GM12878 (cell line): Measurements from ENCODE around the gene TMOD3. TPM values are rescaled to one million over a fixed set of nuclear protein-coding genes. Genes with fewer than 3 reads are reported as not detected.

Source experiments
- ATAC-seq: fragments of 200-7000 bp; cut with Tn5 transposase; 3 replicates; pipeline ENCODE4 v1.9.1; 2020; ENCODE audit warnings: mild to moderate bottlenecking, moderate library complexity
- BruUV-seq: library from RNA; stranded (reverse); fragments of 400-500 nt; replicated peaks from 2 replicates; lab custom pipeline; 2021; lab: Mats Ljungman, UMichigan
- CTCF ChIA-PET: fragments of 300-600 bp; sonication (Branson Sonifier 250); formaldehyde crosslinking; extraction: SDS; loops from one replicate; lab custom pipeline; 2021; ENCODE audit warnings: inconsistent platforms; lab: Yijun Ruan, JAX
- POLR2A ChIA-PET: fragments of 350-600 bp; formaldehyde crosslinking; extraction: SDS; loops from one replicate; lab custom pipeline; 2021; ENCODE audit warnings: inconsistent platforms; lab: Charles Lee
- RAD21 ChIA-PET: fragments of 300-600 bp; sonication (Branson Sonifier 250); formaldehyde crosslinking; loops from one replicate; lab custom pipeline; 2023; ENCODE audit warnings: antibody characterized with exemption; ENCODE audit not compliant: unreplicated experiment; lab: Charles Lee
- SMC1A ChIA-PET: fragments of 300-600 bp; sonication (Branson Sonifier 250); formaldehyde crosslinking; loops from one replicate; lab custom pipeline; 2023; ENCODE audit not compliant: unreplicated experiment, uncharacterized antibody; lab: Charles Lee
- DNase-seq: peaks from one replicate; pipeline ENCODE4 v3.0.0-alpha.2; 2011; ENCODE audit warnings: low read depth, low spot score
- FAIRE-seq: peaks from 3 replicates; lab custom pipeline; 2011; peaks lifted over from hg19 to GRCh38; lab: Jason Lieb, UNC
- H2AFZ ChIP-seq: 2 replicates; pipeline ENCODE4 v1.6.0; 2011; ENCODE audit warnings: low read depth, low read length, control low read depth; ENCODE audit not compliant: control insufficient read depth
- H3K27ac ChIP-seq: 2 replicates; pipeline ENCODE4 v1.5.1; 2011; ENCODE audit warnings: control low read depth; ENCODE audit not compliant: control insufficient read depth, insufficient read depth
- H3K27me3 ChIP-seq, 2 experiments: replicated peaks in 1 of 2; 2 replicates each; pipeline versions ENCODE4 v1.6.0 to v1.6.1; 2011; ENCODE audit warnings: low read length in 1 of 2; ENCODE audit not compliant: control insufficient read depth in 2 of 2, insufficient read depth in 2 of 2
- H3K36me3 ChIP-seq, 2 experiments: 2 replicates each; pipeline ENCODE4 v1.5.1; 2011; ENCODE audit warnings: low read length in 1 of 2; ENCODE audit not compliant: control insufficient read depth in 2 of 2, insufficient read depth in 2 of 2
- H3K4me1 ChIP-seq: 2 replicates; pipeline ENCODE4 v1.6.1; 2011; ENCODE audit warnings: mild to moderate bottlenecking, low read length, moderate library complexity, mixed read lengths; ENCODE audit not compliant: control insufficient read depth, insufficient read depth
- H3K4me2 ChIP-seq: 2 replicates; pipeline ENCODE4 v1.6.0; 2011; ENCODE audit warnings: control low read depth; ENCODE audit not compliant: control insufficient read depth, insufficient read depth
- H3K4me3 ChIP-seq: fragments of 200-600 bp; sonication (generic); 2 replicates; pipeline ENCODE4 v1.5.1; 2016
- H3K79me2 ChIP-seq: 2 replicates; pipeline ENCODE4 v1.6.0; 2011; ENCODE audit warnings: low read length; ENCODE audit not compliant: control insufficient read depth, insufficient read depth
- H3K9ac ChIP-seq: 2 replicates; pipeline ENCODE4 v1.8.0; 2011; ENCODE audit warnings: low read length, control low read depth, mixed read lengths; ENCODE audit not compliant: control insufficient read depth, insufficient read depth
- H3K9me3 ChIP-seq: replicated peaks from 3 replicates; pipeline ENCODE4 v1.5.1; 2011; ENCODE audit warnings: mild to moderate bottlenecking, low read length; ENCODE audit not compliant: control insufficient read depth, insufficient read depth
- H4K20me1 ChIP-seq: 2 replicates; pipeline ENCODE4 v1.6.0; 2011; ENCODE audit not compliant: control insufficient read depth, insufficient read depth
- CHD4 ChIP-seq: fragments of 200-600 bp; sonication (generic); IDR thresholded peaks from 2 replicates; pipeline ENCODE4 v1.6.1; 2016; ENCODE audit warnings: mild to moderate bottlenecking
- FOS ChIP-seq: IDR thresholded peaks from 3 replicates; pipeline ENCODE4 v1.6.1; 2011; ENCODE audit warnings: borderline replicate concordance; ENCODE audit not compliant: insufficient read length; ENCODE audit errors: extremely low read depth
- JUND ChIP-seq: IDR thresholded peaks from 2 replicates; pipeline ENCODE4 v1.6.1; 2012; ENCODE audit warnings: low read depth, mild to moderate bottlenecking, low read length, improper control_type of control experiment, moderate library complexity
- MEF2A ChIP-seq: IDR thresholded peaks from 2 replicates; pipeline ENCODE4 v1.6.1; 2011; ENCODE audit warnings: low read depth, mild to moderate bottlenecking, low read length, moderate library complexity; ENCODE audit not compliant: insufficient read depth
- MEF2B ChIP-seq: fragments of 450-650 bp; IDR thresholded peaks from 2 replicates; pipeline ENCODE4 v1.6.1; 2018; ENCODE audit warnings: mild to moderate bottlenecking, moderate library complexity; ENCODE audit not compliant: partially characterized antibody, poor library complexity, severe bottlenecking
- NR2C2 ChIP-seq: IDR thresholded peaks from 2 replicates; pipeline ENCODE4 v1.6.1; 2011; ENCODE audit warnings: borderline replicate concordance, low read depth; ENCODE audit not compliant: control insufficient read depth, insufficient read length
- RCOR1 ChIP-seq: conservative IDR thresholded peaks from 2 replicates; pipeline ENCODE4 v1.6.1; 2012; ENCODE audit warnings: low read depth, low read length, improper control_type of control experiment
- RELA ChIP-seq: fragments of 450-650 bp; IDR thresholded peaks from 2 replicates; pipeline ENCODE4 v1.8.0; 2014; ENCODE audit warnings: borderline replicate concordance; ENCODE audit not compliant: partially characterized antibody
- SUZ12 ChIP-seq: fragments of 200-600 bp; sonication (generic); IDR thresholded peaks from one replicate; pipeline ENCODE4 v1.6.1; 2018; ENCODE audit warnings: antibody characterized with exemption, mild to moderate bottlenecking; ENCODE audit not compliant: unreplicated experiment
- ZNF207 ChIP-seq: fragments of 450-650 bp; IDR thresholded peaks from 2 replicates; pipeline ENCODE4 v1.6.1; 2014; ENCODE audit warnings: antibody characterized with exemption, mild to moderate bottlenecking, borderline replicate concordance
- WGBS: methylation state at CpG from one replicate; pipeline ENCODE4 v1.1.6; 2016; ENCODE audit warnings: low lambda C conversion rate; ENCODE audit not compliant: insufficient replicate concordance, insufficient coverage; ENCODE audit errors: missing lambda C conversion rate; 5-methylcytosine and 5-hydroxymethylcytosine counted together
- in situ Hi-C: fragments of 300-500 bp; cut with MboI; formaldehyde crosslinking; loops from 9 replicates; pipeline ENCODE4 v1.14.3; 2018; ENCODE audit warnings: mixed read lengths
- intact Hi-C: fragments of 100-400 bp; cut with micrococcal nuclease; formaldehyde crosslinking; loops from one replicate; pipeline ENCODE4 v1.14.2; 2022; ENCODE audit not compliant: unreplicated experiment
- polyA plus RNA-seq, 11 experiments: library from polyadenylated mRNA; depleted of rRNA in 4 of 11; unstranded in 6 of 11; stranded (reverse) in 5 of 11; fragments of >200 nt; fragmentation: Nextera tagmentation in 4 of 11; fragmentation: Illumina TruSeq in 1 of 11; extraction: Ambion mirVana in 4 of 11; extraction: Trizol in 1 of 11; gene quantifications; 1 replicate in 1 of 11; 2 replicates in 10 of 11; pipeline versions ENCODE4 v1.2.1 to v1.2.3, GENCODE V29; 2011 to 2016; ENCODE audit warnings: inconsistent platforms in 2 of 11, missing spikeins in 2 of 11, low read depth in 1 of 11
- total RNA-seq, 4 experiments: library from RNA; depleted of rRNA in 3 of 4; stranded (reverse); fragments of >200 nt in 3 of 4; fragmentation: Illumina TruSeq in 1 of 4; extraction: Trizol in 1 of 4; gene quantifications; 2 replicates each; pipeline versions ENCODE4 v1.2.1 to v1.2.3, GENCODE V29; 2013 to 2021

TMOD3 gene
- total and polyA plus RNA-seq, 10 of the 15 experiments (the other 5 are each of a cell fraction or from before 2014, with no cell fraction given) = 5.2 to 39.4 (median 22.5) TPM

DNA sequence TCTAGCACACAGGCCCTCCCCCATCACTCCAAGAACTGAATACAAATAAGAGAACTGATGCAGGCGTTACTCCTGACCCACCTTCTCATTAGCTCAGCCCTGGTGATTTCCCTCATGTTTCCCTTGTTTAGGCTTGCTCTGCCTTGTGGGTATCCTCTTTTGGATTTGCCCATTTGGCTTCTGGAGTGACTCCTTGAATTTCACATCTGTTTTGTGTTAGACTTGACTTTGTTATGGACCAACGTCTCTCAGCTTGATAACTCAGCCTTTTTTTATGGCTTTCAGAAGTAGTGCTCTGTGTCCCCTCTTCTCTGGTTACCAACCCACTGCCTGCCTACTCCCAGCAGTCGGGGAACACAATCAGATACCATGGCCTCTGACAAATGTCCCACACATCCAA, 11.3 kb upstream of the TMOD3 start:
- Histone ChIP-seq H3K4me1 (no peaks in the 10 kb centered on the region), H3K4me2 (no peak overlapping the region), H4K20me1 (no peaks in the 10 kb centered on the region), H2AFZ (no peak overlapping the region), H3K27me3 (no peaks in the 10 kb centered on the region), H3K36me3 (no peaks in the 10 kb centered on the region), H3K9ac (no peak overlapping the region), H3K4me3 (no peak overlapping the region), H3K79me2 (no peaks in the 10 kb centered on the region)
- in situ Hi-C loops (no loop called here), intact Hi-C loops (no loop called here)
- no TSS peak for BruUV-seq
- SMC1A ChIA-PET = no interaction called here
- RAD21 ChIA-PET = no interaction called here
- DNase-seq (no peak), ATAC-seq (no peak), FAIRE-seq (no peak)
- TF ChIP-seq ZNF207 = no peak
- TF ChIP-seq NR2C2 = no peak
- no peak for TF ChIP-seq RCOR1
- no peak for TF ChIP-seq MEF2A
- TF ChIP-seq MEF2B = no peak
- TF ChIP-seq, all 136 proteins: peak for 0
- H3K27ac ChIP-seq = no peak overlapping the region
- H3K9me3 ChIP-seq = peaks cover 3% of the 10 kb centered on the region; the same call in 2 of the 3 replicates
- ChIA-PET POLR2A (no interaction called here), CTCF (no interaction called here)
- WGBS = 55% methylated on average over 3 of the region's 3 CpGs

DNA sequence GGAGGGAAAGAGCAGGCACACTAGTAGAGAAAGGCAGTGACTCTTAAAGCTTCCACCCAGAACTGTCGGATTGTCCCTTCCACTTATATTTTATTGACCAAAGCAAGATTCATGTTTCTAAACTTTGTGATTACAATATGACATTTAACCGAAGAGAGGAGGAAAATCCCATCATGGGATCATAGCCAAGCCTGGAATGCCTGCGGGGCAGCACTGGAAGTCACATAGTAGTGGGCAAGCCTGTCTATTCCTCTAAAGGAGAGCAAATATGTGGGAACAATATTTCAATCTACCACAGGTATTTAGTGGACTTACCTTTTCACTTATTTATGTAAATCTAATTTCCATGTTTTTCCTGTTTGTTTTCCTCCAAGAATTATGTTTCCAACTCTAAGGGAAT, 3.8 kb upstream of the TMOD3 start:
- H3K79me2 ChIP-seq = peaks cover 13% of the 10 kb centered on the region
- ChIA-PET POLR2A (no interaction called here), SMC1A (interaction anchor here (0.6 to 0.9 kb wide), 2 partner anchors 13 to 49 kb away, joined by 3 to 4 read pairs; no protein-coding TSS in a partner anchor), RAD21 (no interaction called here), CTCF (interaction anchor here (0.5 to 1.6 kb wide), 4 partner anchors 10 to 63 kb away, joined by 3 to 4 read pairs (median 4); no protein-coding TSS in a partner anchor)
- peaks cover 3% of the 10 kb centered on the region; the same call in 2 of the 3 replicates for H3K9me3 ChIP-seq
- in situ Hi-C loops = no loop called here
- H3K27me3 ChIP-seq = no peaks in the 10 kb centered on the region
- H3K4me2 ChIP-seq = no peak overlapping the region
- no peak for DNase-seq
- no peaks in the 10 kb centered on the region for H4K20me1 ChIP-seq
- 79% methylated on average over 3 of the region's 3 CpGs for WGBS
- FAIRE-seq = no peak
- no peak overlapping the region for H2AFZ ChIP-seq
- no peak for ATAC-seq
- H3K4me3 ChIP-seq = no peak overlapping the region
- TF ChIP-seq CHD4 (no peak), JUND (no peak), SUZ12 (no peak), RELA (no peak), FOS (no peak)
- H3K27ac ChIP-seq = no peak overlapping the region
- H3K9ac ChIP-seq = no peak overlapping the region
- H3K4me1 ChIP-seq = no peaks in the 10 kb centered on the region
- BruUV-seq = no TSS peak
- no peaks in the 10 kb centered on the region for H3K36me3 ChIP-seq
- intact Hi-C loops = no loop called here
